GM12872 (cell line): ENCODE data around the gene ZNF763.

Experiments
- TF ChIP-seq, protein P1 (sequence below): IDR thresholded peaks from 3 replicates; pipeline ENCODE4 v1.5.1; 2011; ENCODE audit warnings: low read depth, mild to moderate bottlenecking, low read length, moderate library complexity; ENCODE audit not compliant: insufficient read depth

ZNF763 gene

DNA sequence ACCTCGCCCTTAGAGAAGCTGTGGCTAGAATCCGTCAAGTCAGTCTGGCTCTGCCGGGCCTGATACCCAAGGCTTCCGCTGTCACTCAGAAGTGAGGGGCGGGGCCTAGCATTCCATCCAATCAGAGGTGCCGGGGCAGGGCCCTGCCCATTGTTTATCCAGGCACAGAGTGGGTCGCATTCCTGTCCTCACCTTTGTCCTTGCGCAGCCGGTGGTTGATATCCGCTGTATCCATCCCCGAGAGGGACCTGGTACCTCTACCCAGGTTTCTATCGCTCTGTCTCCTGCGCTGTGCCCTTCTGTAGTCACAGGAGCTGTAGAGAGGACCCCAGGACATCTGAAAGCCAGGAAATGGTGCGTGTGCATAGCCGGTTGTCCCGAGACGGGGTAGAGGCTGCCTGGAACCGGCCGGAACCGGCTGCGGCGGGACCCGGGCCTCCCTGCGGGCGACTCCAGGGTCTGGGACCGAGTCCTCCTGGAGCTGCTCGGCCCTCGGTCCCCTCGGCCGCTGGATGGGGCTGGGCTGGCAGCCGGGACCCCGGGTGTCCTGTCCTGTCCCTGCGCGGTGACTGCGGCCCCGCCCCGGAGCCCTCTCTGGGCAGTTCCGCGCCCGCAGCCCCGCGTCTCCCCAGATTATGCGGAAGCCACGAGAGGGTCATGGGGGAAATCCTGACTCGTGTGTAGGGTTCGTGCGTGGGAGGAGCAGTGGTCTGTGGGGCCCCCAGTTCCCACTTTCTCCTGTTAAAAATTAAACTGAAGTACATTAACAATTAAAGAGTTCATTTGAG is at the start of gene ZNF763:
ZNF763 (plus strand) TSS at position 183 of the 788 bp plus-strand sequence; CDS start at position 352, 169 bp downstream.
- TF ChIP-seq, protein P1, sequence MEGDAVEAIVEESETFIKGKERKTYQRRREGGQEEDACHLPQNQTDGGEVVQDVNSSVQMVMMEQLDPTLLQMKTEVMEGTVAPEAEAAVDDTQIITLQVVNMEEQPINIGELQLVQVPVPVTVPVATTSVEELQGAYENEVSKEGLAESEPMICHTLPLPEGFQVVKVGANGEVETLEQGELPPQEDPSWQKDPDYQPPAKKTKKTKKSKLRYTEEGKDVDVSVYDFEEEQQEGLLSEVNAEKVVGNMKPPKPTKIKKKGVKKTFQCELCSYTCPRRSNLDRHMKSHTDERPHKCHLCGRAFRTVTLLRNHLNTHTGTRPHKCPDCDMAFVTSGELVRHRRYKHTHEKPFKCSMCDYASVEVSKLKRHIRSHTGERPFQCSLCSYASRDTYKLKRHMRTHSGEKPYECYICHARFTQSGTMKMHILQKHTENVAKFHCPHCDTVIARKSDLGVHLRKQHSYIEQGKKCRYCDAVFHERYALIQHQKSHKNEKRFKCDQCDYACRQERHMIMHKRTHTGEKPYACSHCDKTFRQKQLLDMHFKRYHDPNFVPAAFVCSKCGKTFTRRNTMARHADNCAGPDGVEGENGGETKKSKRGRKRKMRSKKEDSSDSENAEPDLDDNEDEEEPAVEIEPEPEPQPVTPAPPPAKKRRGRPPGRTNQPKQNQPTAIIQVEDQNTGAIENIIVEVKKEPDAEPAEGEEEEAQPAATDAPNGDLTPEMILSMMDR = no peak

DNA sequence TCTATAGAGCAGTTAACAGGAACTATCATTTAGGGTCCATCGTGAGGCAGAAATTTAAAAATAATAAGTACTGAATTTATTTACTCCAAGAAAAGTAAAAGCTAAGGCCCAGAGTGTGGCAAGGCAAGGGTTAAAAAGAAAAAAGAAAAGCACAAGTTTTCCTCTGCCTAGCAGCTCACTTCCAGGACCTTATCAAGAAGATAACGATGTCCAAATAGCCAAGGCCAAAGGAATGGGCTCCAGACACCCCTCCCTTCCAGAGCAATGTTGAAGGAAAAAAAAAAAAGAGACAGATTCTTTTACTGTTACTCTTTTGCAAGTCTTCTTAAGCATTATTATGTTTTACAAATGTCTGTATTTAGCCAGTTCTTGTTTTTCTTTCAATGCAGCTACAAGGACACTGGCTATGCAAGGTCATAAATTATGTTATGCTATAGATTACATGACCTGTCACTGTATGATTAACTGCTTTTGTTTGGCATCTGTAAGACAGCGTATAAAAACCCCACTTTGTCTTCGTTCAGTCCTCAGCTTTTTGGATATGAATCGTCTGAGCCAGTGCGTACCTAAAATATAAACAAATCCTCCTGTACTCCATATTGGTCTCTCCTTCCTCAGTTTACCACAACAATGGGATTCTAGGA is 42.9 kb upstream of the ZNF763 start:
- TF ChIP-seq, protein P1 = no peak

DNA sequence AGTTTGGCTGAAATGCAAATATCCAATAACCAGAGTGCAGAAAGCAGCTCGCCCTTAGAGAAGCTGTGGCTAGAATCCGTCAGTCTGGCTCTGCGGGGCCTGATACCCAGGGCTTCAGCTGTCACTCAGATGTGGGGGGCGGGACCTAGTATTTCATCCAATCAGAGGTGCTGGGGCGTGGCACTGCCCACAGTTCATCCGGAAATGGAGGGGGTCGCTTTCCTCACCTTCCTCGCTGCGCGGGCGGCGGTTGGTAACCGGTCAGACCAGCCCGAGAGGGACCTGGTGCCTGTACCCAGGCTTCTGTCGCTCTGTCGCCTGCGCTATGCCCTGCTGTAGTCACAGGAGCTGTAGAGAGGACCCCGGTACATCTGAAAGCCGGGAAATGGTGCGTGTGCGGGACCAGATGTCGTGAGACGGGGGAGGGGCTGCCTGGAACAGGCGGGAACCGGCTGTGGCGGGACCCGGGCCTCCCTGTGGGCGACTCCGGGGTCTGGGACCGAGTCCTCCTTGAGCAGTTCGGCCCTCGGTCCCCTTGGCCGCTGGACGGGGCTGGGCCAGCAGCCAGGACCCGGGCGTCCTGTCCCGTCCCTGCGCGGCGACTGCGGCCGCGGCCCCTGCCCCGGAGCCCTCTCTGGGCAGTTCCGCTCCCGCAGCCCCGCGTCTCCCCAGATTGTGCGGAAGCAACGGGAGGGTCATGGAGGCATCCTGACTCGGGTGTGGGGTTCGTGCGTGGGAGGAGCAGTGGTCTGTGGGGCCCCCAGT is 39.8 kb upstream of the ZNF763 start, which contains the start of gene ZNF700:
ZNF700 (plus strand) TSS at position 222 of the 765 bp plus-strand sequence; CDS start at position 326, 104 bp downstream.
- TF ChIP-seq, protein P1 = no peak

DNA sequence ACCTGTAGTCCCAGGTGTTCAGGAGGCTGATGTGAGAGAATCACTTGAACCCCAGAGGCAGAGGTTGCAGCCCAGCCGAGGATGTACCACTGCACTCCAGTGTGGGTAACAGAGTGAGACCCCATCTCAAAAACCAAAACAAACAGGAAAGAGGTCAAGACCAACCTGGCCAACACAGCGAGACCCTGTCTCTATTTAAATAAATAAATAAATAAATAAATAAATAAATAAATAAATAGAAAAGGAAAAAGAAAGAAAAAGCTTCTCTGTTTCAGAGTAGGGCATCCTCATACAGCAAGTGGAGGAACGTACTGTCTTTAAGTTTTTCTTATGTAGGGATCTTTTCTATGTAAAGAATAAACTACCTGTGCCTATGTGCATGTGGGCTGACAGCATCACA is 37.6 kb upstream of the ZNF763 start:
- TF ChIP-seq, protein P1 = no peak

DNA sequence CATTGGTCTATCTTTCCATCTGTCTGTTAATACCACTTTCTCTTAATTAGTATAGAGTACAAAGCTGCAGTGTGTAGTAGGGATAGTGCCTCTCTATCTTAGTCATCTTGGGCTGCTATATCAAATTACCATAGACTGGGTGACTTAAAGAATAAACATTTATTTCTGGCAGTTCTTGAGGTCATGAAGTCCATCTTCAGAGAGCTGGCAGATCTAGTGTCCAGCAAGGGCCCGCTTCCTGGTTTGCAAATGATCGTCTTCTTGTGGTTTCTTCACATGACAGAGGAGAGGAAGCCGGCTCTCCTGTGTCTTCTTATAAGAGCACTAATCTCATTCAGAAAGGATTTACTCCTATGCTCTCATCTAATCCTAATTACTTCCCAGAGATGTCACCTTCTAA is 33.8 kb upstream of the ZNF763 start:
- TF ChIP-seq, protein P1 = no peak

DNA sequence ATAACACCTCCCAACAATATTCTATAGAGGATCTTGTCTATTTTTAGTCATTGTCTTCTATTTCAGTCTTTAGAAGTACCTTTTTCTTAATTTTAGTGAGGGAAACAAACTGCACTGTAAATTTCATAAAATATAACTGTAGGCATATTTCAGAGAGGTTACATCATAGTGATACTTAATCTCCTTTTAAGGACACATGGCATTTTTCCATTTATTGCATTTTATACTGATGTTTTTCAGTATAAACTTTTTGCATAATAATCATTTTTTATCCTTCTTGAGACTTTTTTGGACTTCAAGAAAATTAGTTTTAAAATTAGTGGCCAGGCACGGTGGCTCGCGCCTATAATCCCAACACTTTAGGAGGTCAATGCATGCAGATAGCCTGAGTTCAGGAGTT is 33.3 kb upstream of the ZNF763 start:
- TF ChIP-seq, protein P1 = no peak

DNA sequence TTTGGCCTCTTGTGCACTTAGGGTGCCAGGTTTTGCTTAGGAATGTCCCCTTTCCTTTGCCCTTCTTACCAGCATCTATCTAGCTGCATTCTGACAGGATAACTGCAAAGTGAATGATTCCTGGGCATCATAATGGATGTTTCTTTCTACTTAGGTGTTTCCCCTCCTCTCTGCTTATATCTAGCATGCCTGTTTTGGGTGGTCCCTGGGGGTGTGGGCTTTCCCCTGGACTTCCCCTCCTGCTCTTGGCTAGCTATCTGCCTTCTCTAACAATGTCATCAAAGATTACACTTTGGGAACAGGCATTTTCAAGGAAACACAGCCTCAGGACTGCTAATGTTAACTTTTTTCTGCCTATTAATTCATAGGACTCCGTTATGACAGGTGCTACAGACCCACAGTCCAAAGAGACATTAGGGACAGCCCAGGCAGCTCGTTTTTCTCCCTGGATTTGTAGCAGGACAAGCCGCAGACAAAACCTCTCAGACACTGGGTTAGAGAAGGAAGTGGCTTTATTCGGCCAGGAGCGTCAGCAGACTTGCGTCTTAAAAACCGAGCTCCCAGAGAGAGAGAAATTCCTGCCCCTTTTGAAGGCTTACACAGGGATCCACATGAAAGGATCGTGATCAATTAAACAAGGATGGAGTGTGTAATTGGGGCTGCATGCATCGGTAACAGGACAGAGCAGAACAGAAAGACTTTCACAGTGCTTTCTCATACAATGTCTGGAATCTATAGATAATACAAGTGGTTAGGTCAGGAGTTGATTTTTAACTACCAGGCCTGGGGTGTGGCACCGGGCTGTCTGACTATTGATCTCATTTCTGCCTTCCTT is 22.6 kb upstream of the ZNF763 start:
- TF ChIP-seq, protein P1 = no peak
